Peyer's patch (tissue), 4 donors: ENCODE measurements around the gene PGAP6. TPM values are rescaled to one million over a fixed set of nuclear protein-coding genes. Genes with fewer than 3 reads are reported as not detected.

Experiments used
- DNase-seq, 3 donors: peaks; one replicate each; pipeline ENCODE4 v3.0.0-alpha.2; 2017 to 2019
- H3K27ac ChIP-seq, 4 donors: fragments of 200-600 bp; sonication (generic); one replicate each; pipeline ENCODE4 v1.5.1; 2016 to 2019
- H3K27me3 ChIP-seq, 2 donors: fragments of 200-600 bp; sonication (generic); one replicate each; pipeline ENCODE4 v1.5.1; 2019
- H3K36me3 ChIP-seq, 3 donors: fragments of 200-600 bp; sonication (generic); one replicate each; pipeline ENCODE4 v1.5.1; 2016 to 2019
- H3K4me1 ChIP-seq, 4 donors: fragments of 200-600 bp; sonication (generic); one replicate each; pipeline ENCODE4 v1.5.1; 2016 to 2019
- H3K4me3 ChIP-seq, 4 donors: fragments of 200-600 bp; sonication (generic); 1 replicate in 3 of 4; 2 replicates in 1 of 4; pipeline ENCODE4 v1.5.1; 2016 to 2019; ENCODE audit warnings: mild to moderate bottlenecking in 1 of 4
- H3K9me3 ChIP-seq, 4 donors: fragments of 200-600 bp; sonication (generic); one replicate each; pipeline ENCODE4 v1.5.1; 2016 to 2019; ENCODE audit warnings: mild to moderate bottlenecking in 1 of 4
- POLR2A ChIP-seq, 2 donors: fragments of 450-650 bp; IDR thresholded peaks; one replicate each; pipeline ENCODE4 v1.5.1; 2017; ENCODE audit warnings: antibody characterized with exemption in 2 of 2, mild to moderate bottlenecking in 2 of 2, moderate library complexity in 2 of 2
- total RNA-seq, 4 donors: library from RNA; depleted of rRNA; stranded (reverse); fragments of >200 nt; gene quantifications; one replicate each; pipeline ENCODE4 v1.1.0, GENCODE V29; 2016
- TF ChIP-seq, protein P1 (sequence below), 6 experiments: fragments of 450-650 bp in 4 of 6; fragments of 200-600 bp in 2 of 6; sonication (generic) in 1 of 6; IDR thresholded peaks; one replicate each; pipeline ENCODE4 v1.5.1; 2017 to 2019; ENCODE audit warnings: antibody characterized with exemption in 6 of 6, mild to moderate bottlenecking in 3 of 6, moderate library complexity in 1 of 6

PGAP6 gene
- total RNA-seq, 4 donors from 2014 or later: 130 to 211 (median 166) TPM

DNA sequence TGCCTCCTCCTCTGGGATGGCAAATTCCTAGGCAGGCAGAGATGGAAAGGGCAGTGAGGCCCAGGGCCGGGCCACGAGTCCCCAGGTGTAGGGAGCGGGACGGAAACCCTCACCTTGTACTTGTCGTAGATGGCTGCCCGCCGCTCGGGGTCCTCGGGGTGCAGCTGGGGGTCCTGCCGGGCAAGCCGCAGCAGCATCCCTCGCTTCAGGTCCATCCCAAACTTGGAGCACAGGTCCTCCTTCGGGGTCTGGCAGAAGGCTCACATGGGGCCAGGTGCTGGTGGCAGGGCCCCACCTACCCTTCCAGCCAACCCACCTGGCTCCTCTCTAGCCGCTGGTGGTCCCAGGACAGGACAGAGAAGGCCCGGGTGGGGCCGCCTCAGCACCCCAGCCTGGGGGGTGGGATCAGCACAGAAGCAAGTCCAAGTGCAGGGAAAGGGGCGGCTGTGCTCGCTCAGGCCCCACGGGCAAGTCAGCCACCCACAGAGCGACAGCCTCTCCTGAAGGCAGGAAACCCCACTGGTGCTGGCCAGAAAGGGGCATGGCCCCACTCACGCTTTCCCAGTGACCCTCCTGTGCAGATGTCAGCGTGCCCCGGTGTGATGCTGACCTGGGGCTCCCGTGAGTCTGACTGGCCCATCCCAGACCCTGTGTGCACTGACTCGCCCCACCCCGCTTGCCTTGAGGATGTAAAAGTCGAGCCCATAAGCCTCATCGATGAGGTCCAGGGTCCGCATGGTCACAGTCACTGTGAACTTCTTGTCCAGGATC lies 13.2 kb downstream of the PGAP6 start:
- DNase-seq: no peak
- no peak overlapping the region for H3K4me3 ChIP-seq
- H3K27ac ChIP-seq: no peak overlapping the region
- no peaks in the 10 kb centered on the region for H3K27me3 ChIP-seq
- H3K4me1 ChIP-seq: peaks cover 0 to 17% (median 13%) of the 10 kb centered on the region in 4 donors
- H3K9me3 ChIP-seq: no peaks in the 10 kb centered on the region
- peaks cover 0 to 48% (median 0%) of the 10 kb centered on the region in 3 donors for H3K36me3 ChIP-seq
- TF ChIP-seq POLR2A (IDR thresholded peaks at IDR 0.05): no peak

DNA sequence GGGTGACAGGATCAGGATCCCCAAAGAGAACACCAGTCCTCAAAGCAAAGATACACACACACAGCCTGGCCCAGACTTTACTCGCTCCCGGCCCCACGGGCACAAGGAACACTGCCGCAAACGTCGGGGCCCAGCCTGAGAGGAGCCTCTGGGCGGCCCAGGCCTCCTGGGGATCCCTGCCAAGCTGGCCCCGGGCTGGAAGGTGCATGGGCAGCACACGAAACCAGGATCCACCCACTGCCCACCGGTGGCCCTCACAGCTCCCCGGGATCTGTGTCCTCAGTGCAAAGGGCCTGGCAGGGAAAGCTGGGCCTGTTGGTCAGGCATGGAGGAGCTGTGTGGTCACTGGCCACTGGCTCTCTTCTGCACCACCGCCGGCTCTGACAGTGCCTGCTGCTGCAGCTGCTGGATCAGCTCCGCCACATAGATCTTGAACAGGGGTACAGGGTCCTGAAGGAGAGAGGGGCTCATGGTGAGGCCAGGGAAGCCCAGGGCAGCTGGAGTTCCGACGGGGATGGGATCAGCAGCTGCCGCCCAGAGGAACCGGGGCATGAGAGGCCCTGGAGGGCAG lies 14.4 kb downstream of the PGAP6 start:
- TF ChIP-seq, protein P1, sequence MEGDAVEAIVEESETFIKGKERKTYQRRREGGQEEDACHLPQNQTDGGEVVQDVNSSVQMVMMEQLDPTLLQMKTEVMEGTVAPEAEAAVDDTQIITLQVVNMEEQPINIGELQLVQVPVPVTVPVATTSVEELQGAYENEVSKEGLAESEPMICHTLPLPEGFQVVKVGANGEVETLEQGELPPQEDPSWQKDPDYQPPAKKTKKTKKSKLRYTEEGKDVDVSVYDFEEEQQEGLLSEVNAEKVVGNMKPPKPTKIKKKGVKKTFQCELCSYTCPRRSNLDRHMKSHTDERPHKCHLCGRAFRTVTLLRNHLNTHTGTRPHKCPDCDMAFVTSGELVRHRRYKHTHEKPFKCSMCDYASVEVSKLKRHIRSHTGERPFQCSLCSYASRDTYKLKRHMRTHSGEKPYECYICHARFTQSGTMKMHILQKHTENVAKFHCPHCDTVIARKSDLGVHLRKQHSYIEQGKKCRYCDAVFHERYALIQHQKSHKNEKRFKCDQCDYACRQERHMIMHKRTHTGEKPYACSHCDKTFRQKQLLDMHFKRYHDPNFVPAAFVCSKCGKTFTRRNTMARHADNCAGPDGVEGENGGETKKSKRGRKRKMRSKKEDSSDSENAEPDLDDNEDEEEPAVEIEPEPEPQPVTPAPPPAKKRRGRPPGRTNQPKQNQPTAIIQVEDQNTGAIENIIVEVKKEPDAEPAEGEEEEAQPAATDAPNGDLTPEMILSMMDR (IDR thresholded peaks at IDR 0.05): no peak
- no peak for TF ChIP-seq POLR2A (IDR thresholded peaks at IDR 0.05)
- Histone ChIP-seq H3K27ac (no peak overlapping the region), H3K4me1 (peaks cover 0 to 17% (median 13%) of the 10 kb centered on the region in 4 donors), H3K9me3 (no peaks in the 10 kb centered on the region), H3K36me3 (peaks cover 0 to 37% (median 0%) of the 10 kb centered on the region in 3 donors), H3K4me3 (no peak overlapping the region), H3K27me3 (no peaks in the 10 kb centered on the region)
- DNase-seq: no peak

DNA sequence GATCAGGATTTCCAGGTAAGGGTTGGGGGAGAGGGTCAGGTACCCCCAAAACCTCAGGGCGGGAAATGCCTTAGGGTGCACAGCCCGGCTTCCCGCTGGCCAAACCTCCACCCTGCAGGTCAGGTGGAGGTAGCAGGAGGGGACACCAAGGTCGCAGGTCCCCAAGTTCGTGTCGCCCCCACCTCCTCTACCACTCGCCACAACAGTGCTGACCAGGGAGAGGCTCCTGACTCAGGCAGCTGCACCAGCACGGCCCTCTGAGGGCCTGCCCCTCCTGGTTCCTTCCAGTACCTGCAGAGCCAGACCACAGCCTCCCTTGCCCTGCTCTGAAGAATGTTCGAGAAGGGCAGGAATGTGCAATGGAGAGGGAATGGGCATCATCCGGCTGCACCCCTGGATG lies 15.3 kb downstream of the PGAP6 start:
- DNase-seq: no peak
- no peaks in the 10 kb centered on the region for H3K27me3 ChIP-seq
- no peak for TF ChIP-seq POLR2A (IDR thresholded peaks at IDR 0.05)
- TF ChIP-seq, protein P1 (IDR thresholded peaks at IDR 0.05): no peak
- H3K4me1 ChIP-seq: peaks cover 0 to 20% (median 15%) of the 10 kb centered on the region in 4 donors
- H3K9me3 ChIP-seq: no peaks in the 10 kb centered on the region
- no peak overlapping the region for H3K27ac ChIP-seq
- H3K36me3 ChIP-seq: peaks cover 0 to 28% (median 0%) of the 10 kb centered on the region in 3 donors
- H3K4me3 ChIP-seq: no peak overlapping the region

DNA sequence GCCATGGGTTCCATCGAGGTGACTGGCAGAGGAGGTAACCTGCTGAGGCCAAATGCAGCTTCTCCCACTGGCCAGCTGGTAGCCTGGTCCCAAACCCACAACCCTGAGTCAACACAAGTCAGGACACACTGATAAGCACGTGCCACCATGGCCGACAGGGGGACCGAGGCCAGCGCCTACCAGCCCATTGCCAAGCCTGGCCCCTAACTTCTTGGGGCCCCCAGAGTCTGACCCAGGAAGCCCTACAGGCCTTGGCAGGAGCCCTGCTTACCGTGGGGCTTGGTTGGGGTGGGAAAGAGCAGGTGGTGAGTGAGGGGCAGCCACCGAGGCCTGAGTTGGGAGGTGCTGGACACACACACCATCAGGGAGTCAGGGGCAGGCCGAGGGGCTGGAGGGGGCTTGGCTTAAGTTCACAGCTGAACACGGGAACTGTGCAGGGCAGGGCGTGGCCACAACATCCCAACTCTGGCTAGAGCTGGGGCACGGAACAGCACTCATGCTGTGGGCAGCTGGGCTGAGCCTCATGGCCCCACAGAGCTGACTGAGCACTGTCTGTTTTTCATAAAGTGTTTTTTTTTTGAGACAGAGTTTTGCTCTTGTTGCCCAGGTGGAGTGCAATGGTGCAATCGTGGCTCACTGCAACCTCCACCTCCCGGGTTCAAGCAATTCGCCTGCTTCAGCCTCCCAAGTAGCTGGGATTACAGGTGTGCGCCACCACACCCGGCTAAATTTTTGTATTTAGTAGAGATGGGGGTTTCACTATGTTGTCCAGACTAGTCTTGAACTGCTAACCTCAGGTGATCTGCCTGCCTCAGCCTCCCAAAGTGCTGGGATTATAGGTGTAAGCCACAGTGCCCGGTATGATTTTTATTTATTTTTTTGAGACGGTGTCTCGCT lies 16.9 kb downstream of the PGAP6 start:
- no peak overlapping the region for H3K27ac ChIP-seq
- TF ChIP-seq, protein P1 (IDR thresholded peaks at IDR 0.05): no peak
- no peak for TF ChIP-seq POLR2A (IDR thresholded peaks at IDR 0.05)
- DNase-seq: no peak
- peaks cover 0 to 9% (median 7%) of the 10 kb centered on the region in 4 donors for H3K4me1 ChIP-seq
- no peaks in the 10 kb centered on the region for H3K9me3 ChIP-seq
- H3K4me3 ChIP-seq: no peak overlapping the region
- peaks cover 0 to 27% (median 0%) of the 10 kb centered on the region in 3 donors for H3K36me3 ChIP-seq
- H3K27me3 ChIP-seq: no peaks in the 10 kb centered on the region

DNA sequence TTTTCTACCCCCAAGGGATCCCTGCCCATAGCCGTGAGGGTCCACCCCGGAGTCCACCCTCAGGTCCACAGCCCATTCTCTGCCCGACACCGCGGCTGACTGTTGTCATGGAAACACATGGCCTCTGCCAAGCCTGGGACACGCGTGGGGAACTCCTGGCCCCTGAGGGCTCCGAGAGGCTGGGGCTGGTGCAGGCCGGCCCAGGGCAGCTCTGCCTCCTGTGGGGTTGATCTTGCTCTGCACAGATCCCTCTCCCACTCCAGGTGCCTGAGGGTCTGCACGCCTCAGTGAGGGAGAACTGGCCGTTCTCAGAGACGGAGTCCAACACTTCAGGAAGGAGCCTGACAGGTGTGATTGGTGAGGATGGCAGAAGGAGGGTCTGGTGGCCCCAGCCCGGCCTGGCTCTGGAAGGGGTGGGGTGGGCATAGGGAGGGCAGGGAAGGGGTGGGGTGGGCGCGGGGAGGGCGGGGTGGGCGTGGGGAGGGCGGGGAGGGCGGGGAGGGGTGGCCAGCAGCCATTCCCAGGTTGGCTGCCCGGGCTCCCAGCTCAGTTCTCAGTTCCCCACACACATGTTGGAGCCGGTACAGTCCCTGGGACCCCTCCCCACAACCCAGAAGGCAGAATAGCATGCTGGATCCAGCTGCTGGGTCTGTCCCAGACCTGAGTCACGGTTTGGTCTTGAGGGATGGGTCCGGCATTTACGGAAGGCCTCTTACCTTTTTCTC lies 17.9 kb downstream of the PGAP6 start:
- DNase-seq: no peak

More for the DNA sequence above, 17.9 kb downstream of the PGAP6 start:
- Histone ChIP-seq H3K27ac (no peak overlapping the region), H3K27me3 (no peaks in the 10 kb centered on the region), H3K4me1 (peaks cover 0 to 4% (median 2%) of the 10 kb centered on the region in 4 donors), H3K4me3 (no peak overlapping the region), H3K9me3 (no peaks in the 10 kb centered on the region), H3K36me3 (peaks cover 0 to 24% (median 0%) of the 10 kb centered on the region in 3 donors)
- TF ChIP-seq POLR2A (IDR thresholded peaks at IDR 0.05): no peak
- TF ChIP-seq, protein P1 (IDR thresholded peaks at IDR 0.05): no peak
